ENCODE measurements around the gene ASB2.

DNA sequence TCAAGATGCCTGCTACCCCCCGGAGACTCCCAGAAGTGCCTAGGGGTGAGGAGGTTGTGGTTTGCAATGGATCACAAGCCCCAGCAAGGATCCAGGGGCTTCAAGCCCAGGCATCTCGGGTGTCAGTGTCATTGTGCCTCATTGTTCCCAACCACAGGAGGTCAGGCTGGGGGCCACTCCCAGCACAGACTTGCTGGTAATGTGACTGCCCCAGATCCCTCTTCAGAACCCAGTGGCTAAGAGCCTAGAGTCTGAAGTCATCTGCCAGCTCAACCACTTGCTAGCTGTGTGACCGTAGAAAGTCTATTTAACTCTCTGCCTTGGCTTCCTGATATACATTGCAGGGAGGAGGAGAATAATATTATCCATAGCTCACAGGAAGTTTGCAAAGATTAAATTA lies 7.7 kb upstream of the ASB2 start:
- TF ChIP-seq POLR2A (IDR thresholded peaks at IDR 0.05): no peak
- TF ChIP-seq, protein P1, sequence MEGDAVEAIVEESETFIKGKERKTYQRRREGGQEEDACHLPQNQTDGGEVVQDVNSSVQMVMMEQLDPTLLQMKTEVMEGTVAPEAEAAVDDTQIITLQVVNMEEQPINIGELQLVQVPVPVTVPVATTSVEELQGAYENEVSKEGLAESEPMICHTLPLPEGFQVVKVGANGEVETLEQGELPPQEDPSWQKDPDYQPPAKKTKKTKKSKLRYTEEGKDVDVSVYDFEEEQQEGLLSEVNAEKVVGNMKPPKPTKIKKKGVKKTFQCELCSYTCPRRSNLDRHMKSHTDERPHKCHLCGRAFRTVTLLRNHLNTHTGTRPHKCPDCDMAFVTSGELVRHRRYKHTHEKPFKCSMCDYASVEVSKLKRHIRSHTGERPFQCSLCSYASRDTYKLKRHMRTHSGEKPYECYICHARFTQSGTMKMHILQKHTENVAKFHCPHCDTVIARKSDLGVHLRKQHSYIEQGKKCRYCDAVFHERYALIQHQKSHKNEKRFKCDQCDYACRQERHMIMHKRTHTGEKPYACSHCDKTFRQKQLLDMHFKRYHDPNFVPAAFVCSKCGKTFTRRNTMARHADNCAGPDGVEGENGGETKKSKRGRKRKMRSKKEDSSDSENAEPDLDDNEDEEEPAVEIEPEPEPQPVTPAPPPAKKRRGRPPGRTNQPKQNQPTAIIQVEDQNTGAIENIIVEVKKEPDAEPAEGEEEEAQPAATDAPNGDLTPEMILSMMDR (IDR thresholded peaks at IDR 0.05): no peak

All from suprapubic skin (tissue), 3 donors.